ENCODE results near the gene PACS1. TPM values are rescaled to one million over a fixed set of nuclear protein-coding genes. Genes with fewer than 3 reads are reported as not detected.

Gene PACS1
- total RNA-seq, 3 donors from 2014 or later = 14.4 to 44.9 (median 18.9) TPM

- intact Hi-C loops (cut with DNase I, micrococcal nuclease) = no loop called here
- ATAC-seq (no peak), DNase-seq (no peak)
- Histone ChIP-seq H3K9me3 (no peaks in the 10 kb centered on the region), H3K4me1 (ENCODE audit: low read depth) (no peaks in the 10 kb centered on the region), H3K4me3 (no peak overlapping the region), H3K36me3 (ENCODE audit: low read depth) (no peaks in the 10 kb centered on the region)
- no peak for TF ChIP-seq CTCF (IDR thresholded peaks at IDR 0.05)
Measured at GRCh38 chr11:66239998-66240780, 170.1 kb downstream of the PACS1 start.

- no peaks in the 10 kb centered on the region for H3K9me3 ChIP-seq
- intact Hi-C loops (cut with DNase I, micrococcal nuclease) = no loop called here
- no peak overlapping the region for H3K4me3 ChIP-seq
- no peak for DNase-seq
- H3K36me3 ChIP-seq (ENCODE audit: low read depth) = no peaks in the 10 kb centered on the region
- H3K4me1 ChIP-seq (ENCODE audit: low read depth) = no peaks in the 10 kb centered on the region
- ATAC-seq = no peak
- TF ChIP-seq CTCF (IDR thresholded peaks at IDR 0.05) = no peak
Measured at GRCh38 chr11:66240781-66241136, 170.7 kb downstream of the PACS1 start.

GRCh38 chr11:66242095-66242765, 172.2 kb downstream of the PACS1 start:
- Histone ChIP-seq H3K4me3 (no peak overlapping the region), H3K36me3 (ENCODE audit: low read depth) (no peaks in the 10 kb centered on the region), H3K9me3 (no peaks in the 10 kb centered on the region), H3K4me1 (ENCODE audit: low read depth) (no peaks in the 10 kb centered on the region)
- TF ChIP-seq CTCF (IDR thresholded peaks at IDR 0.05) = no peak
- intact Hi-C loops (cut with DNase I, micrococcal nuclease) = no loop called here
- ATAC-seq = no peak
- DNase-seq = no peak

GRCh38 chr11:66243782-66244535, 173.9 kb downstream of the PACS1 start:
- DNase-seq = no peak
- TF ChIP-seq CTCF (IDR thresholded peaks at IDR 0.05) = no peak
- ATAC-seq = no peak

GRCh38 chr11:66247295-66247694, 177.2 kb downstream of the PACS1 start:
- Histone ChIP-seq H3K36me3 (ENCODE audit: low read depth) (no peaks in the 10 kb centered on the region), H3K4me1 (ENCODE audit: low read depth) (no peaks in the 10 kb centered on the region), H3K4me3 (no peak overlapping the region), H3K9me3 (no peaks in the 10 kb centered on the region)
- DNase-seq = no peak
- ATAC-seq = no peak
- TF ChIP-seq CTCF (IDR thresholded peaks at IDR 0.05) = no peak
- intact Hi-C loops (cut with DNase I, micrococcal nuclease) = no loop called here

More at GRCh38 chr11:66243782-66244535, 173.9 kb downstream of the PACS1 start:
- Histone ChIP-seq H3K4me1 (ENCODE audit: low read depth) (no peaks in the 10 kb centered on the region), H3K9me3 (no peaks in the 10 kb centered on the region), H3K4me3 (no peak overlapping the region), H3K36me3 (ENCODE audit: low read depth) (no peaks in the 10 kb centered on the region)
- intact Hi-C loops (cut with DNase I, micrococcal nuclease) = no loop called here

All from mucosa of descending colon (tissue), 3 donors.